D721Med (cell line): ENCODE results near the gene CASZ1.

Experiments
- DNase-seq: peaks from one replicate; pipeline ENCODE4 v3.0.0; 2011; ENCODE audit warnings: low spot score; ENCODE audit not compliant: insufficient read length
- FAIRE-seq: peaks from 2 replicates; lab custom pipeline; 2011; peaks lifted over from hg19 to GRCh38; lab: Jason Lieb, UNC
- TF ChIP-seq, protein P1 (sequence below): IDR thresholded peaks from 2 replicates; pipeline ENCODE4 v1.5.1; 2012; ENCODE audit warnings: mild to moderate bottlenecking, control low read depth; ENCODE audit not compliant: insufficient read depth; ENCODE audit errors: missing control alignments

Gene CASZ1

DNA sequence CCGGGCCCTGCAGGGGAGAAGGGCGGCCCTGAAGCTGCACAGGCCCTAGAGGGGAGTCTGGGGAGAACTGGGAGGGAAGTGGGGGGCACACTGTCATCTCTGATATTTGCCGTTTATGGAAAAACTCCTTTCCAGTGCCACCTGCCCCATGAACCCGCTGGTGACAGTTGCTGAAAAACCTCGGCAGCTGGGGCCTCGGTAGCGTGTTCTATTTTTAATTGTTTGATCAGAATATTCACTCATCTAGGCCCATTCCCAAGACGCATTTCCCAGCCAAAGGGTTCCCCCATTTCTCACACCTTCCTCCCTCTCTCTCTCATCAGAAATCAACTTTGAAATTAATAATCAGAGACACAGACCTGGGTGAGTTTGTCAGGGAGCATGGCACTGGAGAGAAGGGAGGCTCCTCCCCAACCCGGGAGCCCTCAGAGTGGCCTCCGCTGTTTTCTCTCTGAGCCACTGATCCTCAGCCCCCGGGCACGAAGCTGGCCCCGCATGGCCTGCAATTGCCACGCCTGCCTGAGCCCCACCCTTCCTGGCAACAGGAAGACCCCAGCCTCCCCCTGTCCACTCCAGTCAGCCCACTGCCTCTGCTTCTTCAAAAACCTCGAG is 111.1 kb downstream of the CASZ1 start:
- TF ChIP-seq, protein P1, sequence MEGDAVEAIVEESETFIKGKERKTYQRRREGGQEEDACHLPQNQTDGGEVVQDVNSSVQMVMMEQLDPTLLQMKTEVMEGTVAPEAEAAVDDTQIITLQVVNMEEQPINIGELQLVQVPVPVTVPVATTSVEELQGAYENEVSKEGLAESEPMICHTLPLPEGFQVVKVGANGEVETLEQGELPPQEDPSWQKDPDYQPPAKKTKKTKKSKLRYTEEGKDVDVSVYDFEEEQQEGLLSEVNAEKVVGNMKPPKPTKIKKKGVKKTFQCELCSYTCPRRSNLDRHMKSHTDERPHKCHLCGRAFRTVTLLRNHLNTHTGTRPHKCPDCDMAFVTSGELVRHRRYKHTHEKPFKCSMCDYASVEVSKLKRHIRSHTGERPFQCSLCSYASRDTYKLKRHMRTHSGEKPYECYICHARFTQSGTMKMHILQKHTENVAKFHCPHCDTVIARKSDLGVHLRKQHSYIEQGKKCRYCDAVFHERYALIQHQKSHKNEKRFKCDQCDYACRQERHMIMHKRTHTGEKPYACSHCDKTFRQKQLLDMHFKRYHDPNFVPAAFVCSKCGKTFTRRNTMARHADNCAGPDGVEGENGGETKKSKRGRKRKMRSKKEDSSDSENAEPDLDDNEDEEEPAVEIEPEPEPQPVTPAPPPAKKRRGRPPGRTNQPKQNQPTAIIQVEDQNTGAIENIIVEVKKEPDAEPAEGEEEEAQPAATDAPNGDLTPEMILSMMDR = no peak
- FAIRE-seq = no peak
- DNase-seq = no peak

DNA sequence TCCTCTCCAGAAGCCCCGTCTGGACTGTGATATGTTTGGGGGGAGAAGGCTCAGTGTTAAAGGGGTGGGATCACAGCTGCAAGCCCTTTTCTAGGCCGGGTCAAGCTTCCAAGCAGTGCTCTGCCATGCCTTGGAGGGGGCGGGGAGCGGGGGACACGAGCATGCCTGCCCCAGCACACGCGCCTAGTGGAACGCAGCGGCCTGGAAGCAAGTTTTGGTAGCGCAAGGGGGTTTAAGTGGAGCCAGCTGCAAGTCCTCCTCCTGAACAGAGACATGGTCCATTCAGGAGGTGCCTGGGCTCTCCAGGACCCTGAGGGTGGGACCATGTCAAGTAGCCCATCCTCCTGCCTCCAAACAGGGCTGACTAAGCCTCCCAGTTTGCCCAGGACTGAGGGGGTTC is 112.2 kb downstream of the CASZ1 start:
- FAIRE-seq (no peak), DNase-seq (no peak)
- TF ChIP-seq, protein P1 = no peak

DNA sequence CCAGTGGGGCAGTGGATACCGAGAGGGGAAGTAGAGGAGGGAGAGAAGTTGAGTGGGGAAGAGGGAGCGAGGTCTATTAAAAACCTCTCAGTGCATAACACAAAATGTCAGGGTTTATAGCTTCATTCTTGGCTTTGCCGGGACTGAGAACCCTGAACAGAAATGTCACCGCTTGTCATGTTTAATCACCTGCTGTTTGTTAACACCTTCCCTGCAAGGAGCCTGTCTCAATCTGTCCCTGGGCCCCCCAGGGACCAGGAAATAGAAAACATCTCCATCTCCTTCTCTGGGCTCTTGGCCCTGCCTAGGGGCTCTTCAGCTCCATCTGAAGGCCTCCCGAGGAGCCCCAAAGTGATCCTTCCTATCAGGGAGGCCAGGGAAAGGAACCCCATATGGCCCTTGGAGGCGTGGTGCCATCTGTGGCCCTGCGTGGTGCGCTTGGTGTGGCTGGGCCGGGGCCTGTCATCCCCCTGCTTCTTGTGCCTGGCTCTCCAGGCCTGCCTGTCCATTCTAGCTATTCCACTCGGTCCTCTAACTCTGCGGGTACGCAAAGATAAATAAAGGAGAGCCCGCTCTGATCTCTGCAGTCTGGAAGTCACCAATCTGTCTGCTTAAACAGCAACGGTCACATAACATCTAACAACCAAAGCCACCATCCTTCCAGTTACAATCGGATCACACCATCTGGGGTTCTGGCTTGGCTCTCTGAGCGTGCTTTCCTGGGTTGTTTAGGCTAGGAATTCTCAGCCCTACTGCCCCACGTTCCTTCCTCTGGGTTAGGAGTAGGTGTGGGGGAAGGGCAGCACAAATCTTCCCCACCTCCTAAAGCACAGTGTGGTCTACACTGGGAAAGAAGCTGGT is 113.8 kb downstream of the CASZ1 start:
- TF ChIP-seq, protein P1 = no peak
- FAIRE-seq (no peak), DNase-seq (no peak)

DNA sequence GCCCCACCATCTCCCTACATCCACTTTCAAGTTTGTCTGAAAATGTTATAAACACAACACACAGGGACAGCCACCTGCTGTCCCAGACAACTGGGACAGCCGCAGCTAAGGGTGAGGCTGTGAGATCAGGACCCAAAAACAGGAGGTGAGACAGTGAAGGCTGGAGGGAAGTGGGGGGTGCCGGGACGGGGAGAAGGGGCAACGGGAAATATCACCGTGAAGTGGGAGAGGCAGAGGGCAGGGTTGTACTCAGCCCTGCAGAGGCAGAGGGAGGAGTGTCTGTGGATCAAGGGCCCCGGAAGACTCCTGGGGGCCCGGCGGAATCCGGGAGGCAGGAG is 114.4 kb downstream of the CASZ1 start:
- no peak for FAIRE-seq

DNA sequence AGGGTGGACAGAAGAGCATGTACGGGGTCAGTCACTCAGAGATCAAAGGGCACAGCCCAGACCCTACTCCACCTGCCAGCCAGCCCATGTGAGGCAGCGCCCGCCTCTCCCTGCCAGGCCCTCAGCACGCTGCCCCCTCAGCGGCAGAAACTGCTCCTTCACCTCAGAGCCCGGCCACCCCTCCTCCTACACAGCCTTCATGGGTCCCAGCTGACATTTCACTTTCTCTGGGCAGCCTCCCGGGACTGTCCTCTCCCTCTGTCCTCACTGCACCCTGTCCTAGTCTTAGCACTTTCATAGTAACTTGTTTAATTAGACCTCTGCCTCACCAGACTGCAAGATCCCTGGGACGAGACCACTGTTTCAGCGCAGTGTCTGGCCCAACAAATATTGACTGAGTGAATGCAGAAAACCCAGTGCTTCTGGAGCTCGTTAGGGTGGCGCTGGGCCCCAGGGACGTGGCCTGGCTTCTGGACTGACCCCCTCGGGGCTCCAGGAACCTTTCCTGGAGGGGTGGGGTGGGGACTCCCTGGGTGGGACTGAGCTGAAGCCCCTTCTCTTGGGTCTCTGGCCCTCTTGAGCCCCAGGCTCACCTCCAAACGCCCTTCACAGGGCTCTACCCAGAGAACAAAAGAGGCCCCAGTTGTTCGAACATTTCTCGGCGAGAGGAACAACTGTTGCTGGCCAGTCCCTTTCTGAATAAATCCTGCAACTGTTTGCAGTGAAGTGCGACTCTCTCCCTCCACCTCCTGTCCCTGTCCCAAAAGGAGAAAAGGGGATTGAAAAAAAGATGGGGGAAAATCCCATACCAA is 114.9 kb downstream of the CASZ1 start:
- TF ChIP-seq, protein P1 = no peak
- no peak for FAIRE-seq
- no peak for DNase-seq

More for the DNA sequence above, 114.4 kb downstream of the CASZ1 start:
- TF ChIP-seq, protein P1 = no peak
- DNase-seq = no peak

DNA sequence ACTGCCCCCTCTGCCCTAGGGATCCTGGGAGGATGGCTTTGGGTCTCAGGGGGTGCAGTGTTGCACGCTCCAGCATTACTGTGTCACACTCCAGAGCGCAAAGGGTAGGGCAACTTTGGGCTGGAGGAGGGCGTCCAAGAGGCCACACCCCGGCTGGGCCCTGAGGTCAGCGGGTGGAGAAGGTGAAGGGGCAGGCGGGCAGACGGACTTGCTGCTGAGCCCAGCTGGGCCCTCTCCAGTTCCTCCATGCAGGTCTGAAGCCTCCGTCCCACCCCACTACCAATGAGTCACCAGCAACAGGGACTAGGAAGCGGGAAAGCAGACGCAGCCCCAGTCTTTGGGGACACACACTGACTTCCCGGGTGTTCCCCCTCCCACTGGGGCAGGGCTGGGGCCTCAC is 116.0 kb downstream of the CASZ1 start:
- DNase-seq (no peak), FAIRE-seq (no peak)
- TF ChIP-seq, protein P1 = no peak
